WTC11 (cell line): ENCODE results near the gene CDKN1C. TPM values are rescaled to one million over a fixed set of nuclear protein-coding genes. Genes with fewer than 3 reads are reported as not detected.

Source experiments
- ATAC-seq: fragments of 200-7000 bp; cut with Tn5 transposase; 2 replicates; pipeline ENCODE4 v1.10.0; 2021; ENCODE audit warnings: mild to moderate bottlenecking, moderate library complexity
- CTCF ChIA-PET: fragments of 300-600 bp; sonication (Branson Sonifier 250); formaldehyde crosslinking; loops from one replicate; lab custom pipeline; 2021; ENCODE audit warnings: antibody characterized with exemption; lab: Charles Lee
- POLR2A ChIA-PET: fragments of 350-600 bp; sonication (Branson Sonifier 250); formaldehyde crosslinking; loops from one replicate; lab custom pipeline; 2021; ENCODE audit warnings: antibody characterized with exemption; lab: Charles Lee
- DNase-seq: peaks from one replicate; pipeline ENCODE4 v3.0.0; 2021; ENCODE audit warnings: low spot score
- H3K27ac Mint-ChIP-seq: 2 replicates; pipeline ENCODE4 v1.8.0; 2021; ENCODE audit warnings: mixed read lengths
- H3K27me3 Mint-ChIP-seq: 2 replicates; pipeline ENCODE4 v1.8.0; 2021; ENCODE audit warnings: low read depth, mild to moderate bottlenecking, moderate library complexity, mixed read lengths
- H3K36me3 Mint-ChIP-seq: 2 replicates; pipeline ENCODE4 v1.8.0; 2021; ENCODE audit warnings: mixed read lengths
- H3K4me1 Mint-ChIP-seq: 2 replicates; pipeline ENCODE4 v1.8.0; 2022; ENCODE audit warnings: mixed read lengths
- H3K4me3 Mint-ChIP-seq: 2 replicates; pipeline ENCODE4 v1.8.0; 2021; ENCODE audit warnings: mild to moderate bottlenecking, moderate library complexity, mixed read lengths
- H3K9me3 Mint-ChIP-seq: 2 replicates; pipeline ENCODE4 v1.8.0; 2021; ENCODE audit warnings: mixed read lengths
- CREM ChIP-seq: sonication (generic); formaldehyde crosslinking; IDR thresholded peaks from 2 replicates; pipeline ENCODE4 v1.8.1; 2022; ENCODE audit warnings: mild to moderate bottlenecking, missing genetic modification reagents, moderate library complexity
- ESRRA ChIP-seq: sonication (generic); formaldehyde crosslinking; IDR thresholded peaks from 2 replicates; pipeline ENCODE4 v1.8.1; 2022; ENCODE audit warnings: mild to moderate bottlenecking, missing genetic modification reagents, borderline replicate concordance
- JUN ChIP-seq: sonication (generic); formaldehyde crosslinking; IDR thresholded peaks from 2 replicates; pipeline ENCODE4 v1.8.0; 2023; ENCODE audit warnings: mild to moderate bottlenecking, missing genetic modification reagents
- NFATC4 ChIP-seq: fragments of 250-450 bp; sonication (Bioruptor Pico); IDR thresholded peaks from 2 replicates; pipeline ENCODE4 v1.9.0; 2021; ENCODE audit warnings: mild to moderate bottlenecking
- PRRX2 ChIP-seq: fragments of 250-450 bp; sonication (Bioruptor Pico); IDR thresholded peaks from 2 replicates; pipeline ENCODE4 v1.8.0; 2021; ENCODE audit warnings: mild to moderate bottlenecking
- SP1 ChIP-seq: sonication (generic); formaldehyde crosslinking; conservative IDR thresholded peaks from 2 replicates; pipeline ENCODE4 v1.8.1; 2022; ENCODE audit warnings: missing genetic modification reagents
- TP53 ChIP-seq: sonication (generic); formaldehyde crosslinking; IDR thresholded peaks from 2 replicates; pipeline ENCODE4 v1.8.1; 2023; ENCODE audit warnings: mild to moderate bottlenecking, missing genetic modification reagents
- ZNF219 ChIP-seq: sonication (generic); formaldehyde crosslinking; IDR thresholded peaks from 2 replicates; pipeline ENCODE4 v1.8.0; 2023; ENCODE audit warnings: missing genetic modification reagents, mild to moderate bottlenecking, borderline replicate concordance
- ZNF317 ChIP-seq: sonication (generic); formaldehyde crosslinking; IDR thresholded peaks from 2 replicates; pipeline ENCODE4 v1.8.1; 2023; ENCODE audit warnings: low read depth, mild to moderate bottlenecking, moderate library complexity, missing genetic modification reagents, borderline replicate concordance
- total RNA-seq: library from RNA; stranded (reverse); gene quantifications from 3 replicates; pipeline ENCODE4 v1.2.3, GENCODE V29; 2021
- TF ChIP-seq, protein P1 (sequence below): sonication (generic); formaldehyde crosslinking; IDR thresholded peaks from 2 replicates; pipeline ENCODE4 v1.8.0; 2023; ENCODE audit warnings: mild to moderate bottlenecking, missing genetic modification reagents
- TF ChIP-seq, protein P2 (sequence below): sonication (generic); formaldehyde crosslinking; IDR thresholded peaks from 2 replicates; pipeline ENCODE4 v1.8.1; 2023; ENCODE audit warnings: mild to moderate bottlenecking, missing genetic modification reagents
- TF ChIP-seq, protein P3 (sequence below): sonication (generic); formaldehyde crosslinking; IDR thresholded peaks from 2 replicates; pipeline ENCODE4 v1.8.1; 2022; ENCODE audit warnings: missing genetic modification reagents, borderline replicate concordance
- TF ChIP-seq, protein P4 (sequence below): sonication (generic); formaldehyde crosslinking; IDR thresholded peaks from 2 replicates; pipeline ENCODE4 v1.8.1; 2022; ENCODE audit warnings: mild to moderate bottlenecking, missing genetic modification reagents, moderate library complexity, borderline replicate concordance
- TF ChIP-seq, protein P5 (sequence below): sonication (generic); formaldehyde crosslinking; IDR thresholded peaks from 2 replicates; pipeline ENCODE4 v1.8.1; 2022; ENCODE audit warnings: mild to moderate bottlenecking, moderate library complexity, missing genetic modification reagents

Gene CDKN1C
- total RNA-seq, 1 experiment from 2014 or later = 25.0 TPM

DNA sequence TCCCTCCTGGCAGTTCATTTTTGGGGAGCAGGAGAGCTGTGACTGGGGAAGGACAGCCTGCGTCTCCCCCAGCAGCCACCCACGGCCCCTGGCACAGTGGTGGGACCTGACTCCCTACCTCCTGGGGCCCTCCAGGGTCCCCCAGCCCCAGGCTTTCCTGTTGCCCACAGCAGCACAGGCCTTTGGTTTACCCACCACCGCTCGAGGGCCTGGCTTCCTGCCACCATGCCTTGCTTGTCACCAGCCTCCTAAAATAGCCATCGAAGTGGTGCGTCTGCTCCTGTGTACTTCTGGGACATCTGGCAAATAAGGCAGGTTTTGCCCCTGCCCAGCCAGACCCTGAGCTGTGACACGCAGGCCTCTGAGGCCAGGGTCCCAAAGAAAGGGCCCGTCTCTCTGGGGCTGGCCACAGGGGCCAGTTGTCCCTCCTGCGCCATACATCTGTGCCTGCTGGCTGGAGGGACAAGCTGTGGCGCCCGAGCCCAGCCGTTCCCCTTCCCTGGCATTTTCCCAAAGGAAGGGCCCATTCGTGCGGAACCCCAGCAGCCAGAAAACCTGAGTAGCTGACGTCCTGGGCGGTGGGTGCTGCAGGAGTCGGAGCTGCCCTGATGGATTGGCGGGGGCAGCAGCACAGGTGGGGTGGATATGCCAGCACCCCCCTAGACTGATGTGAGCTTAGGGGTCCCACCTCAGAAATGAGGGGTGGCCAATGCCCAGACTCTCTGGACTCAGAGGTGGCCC is 29.1 kb upstream of the CDKN1C start:
- Mint-ChIP-seq H3K4me1 (no peaks in the 10 kb centered on the region), H3K4me3 (no peak overlapping the region), H3K27me3 (peaks cover 9% of the 10 kb centered on the region), H3K27ac (no peak overlapping the region), H3K36me3 (no peaks in the 10 kb centered on the region), H3K9me3 (no peaks in the 10 kb centered on the region)
- POLR2A ChIA-PET = no interaction called here
- no peak for DNase-seq
- TF ChIP-seq SP1 (CRISPR knock-in tag) (no peak), ZNF317 (CRISPR knock-in tag) (no peak), ESRRA (CRISPR knock-in tag) (no peak), ZNF219 (CRISPR knock-in tag) (no peak), CREM (CRISPR knock-in tag) (no peak), PRRX2 (CRISPR knock-in tag) (no peak), TP53 (CRISPR knock-in tag) (no peak), NFATC4 (CRISPR knock-in tag) (no peak), JUN (CRISPR knock-in tag) (no peak)
- TF ChIP-seq, protein P1, sequence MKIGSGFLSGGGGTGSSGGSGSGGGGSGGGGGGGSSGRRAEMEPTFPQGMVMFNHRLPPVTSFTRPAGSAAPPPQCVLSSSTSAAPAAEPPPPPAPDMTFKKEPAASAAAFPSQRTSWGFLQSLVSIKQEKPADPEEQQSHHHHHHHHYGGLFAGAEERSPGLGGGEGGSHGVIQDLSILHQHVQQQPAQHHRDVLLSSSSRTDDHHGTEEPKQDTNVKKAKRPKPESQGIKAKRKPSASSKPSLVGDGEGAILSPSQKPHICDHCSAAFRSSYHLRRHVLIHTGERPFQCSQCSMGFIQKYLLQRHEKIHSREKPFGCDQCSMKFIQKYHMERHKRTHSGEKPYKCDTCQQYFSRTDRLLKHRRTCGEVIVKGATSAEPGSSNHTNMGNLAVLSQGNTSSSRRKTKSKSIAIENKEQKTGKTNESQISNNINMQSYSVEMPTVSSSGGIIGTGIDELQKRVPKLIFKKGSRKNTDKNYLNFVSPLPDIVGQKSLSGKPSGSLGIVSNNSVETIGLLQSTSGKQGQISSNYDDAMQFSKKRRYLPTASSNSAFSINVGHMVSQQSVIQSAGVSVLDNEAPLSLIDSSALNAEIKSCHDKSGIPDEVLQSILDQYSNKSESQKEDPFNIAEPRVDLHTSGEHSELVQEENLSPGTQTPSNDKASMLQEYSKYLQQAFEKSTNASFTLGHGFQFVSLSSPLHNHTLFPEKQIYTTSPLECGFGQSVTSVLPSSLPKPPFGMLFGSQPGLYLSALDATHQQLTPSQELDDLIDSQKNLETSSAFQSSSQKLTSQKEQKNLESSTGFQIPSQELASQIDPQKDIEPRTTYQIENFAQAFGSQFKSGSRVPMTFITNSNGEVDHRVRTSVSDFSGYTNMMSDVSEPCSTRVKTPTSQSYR (CRISPR knock-in tag) = no peak
- TF ChIP-seq, protein P2, sequence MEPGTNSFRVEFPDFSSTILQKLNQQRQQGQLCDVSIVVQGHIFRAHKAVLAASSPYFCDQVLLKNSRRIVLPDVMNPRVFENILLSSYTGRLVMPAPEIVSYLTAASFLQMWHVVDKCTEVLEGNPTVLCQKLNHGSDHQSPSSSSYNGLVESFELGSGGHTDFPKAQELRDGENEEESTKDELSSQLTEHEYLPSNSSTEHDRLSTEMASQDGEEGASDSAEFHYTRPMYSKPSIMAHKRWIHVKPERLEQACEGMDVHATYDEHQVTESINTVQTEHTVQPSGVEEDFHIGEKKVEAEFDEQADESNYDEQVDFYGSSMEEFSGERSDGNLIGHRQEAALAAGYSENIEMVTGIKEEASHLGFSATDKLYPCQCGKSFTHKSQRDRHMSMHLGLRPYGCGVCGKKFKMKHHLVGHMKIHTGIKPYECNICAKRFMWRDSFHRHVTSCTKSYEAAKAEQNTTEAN (CRISPR knock-in tag) = no peak
- CTCF ChIA-PET = interaction anchor here (2.7 kb wide), 1 partner anchor 22 kb away, joined by 12 read pairs; no protein-coding TSS in a partner anchor
- no peak for ATAC-seq

DNA sequence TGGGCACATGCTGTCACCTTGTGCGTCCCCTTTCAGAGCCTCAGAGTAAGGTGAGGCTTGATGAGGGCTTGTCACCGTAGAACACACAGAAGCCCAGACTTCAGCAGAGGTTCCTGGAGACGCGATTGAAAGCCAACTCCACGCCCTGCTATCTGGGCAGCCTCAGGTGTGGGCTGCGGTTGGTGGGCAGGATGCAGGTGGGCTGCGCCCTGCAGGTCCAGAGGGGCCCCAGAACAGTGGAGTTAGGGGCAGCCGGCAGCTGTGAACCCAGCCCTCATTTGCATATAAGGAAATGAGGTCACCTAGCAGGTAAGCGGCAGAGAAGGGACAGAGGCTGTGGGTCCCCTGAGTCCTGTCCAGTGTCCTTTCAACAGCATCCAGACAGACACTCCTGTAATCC is 28.2 kb upstream of the CDKN1C start:
- ATAC-seq = no peak
- ChIA-PET CTCF (interaction anchor here (1.2 kb wide), 1 partner anchor 381 kb away, joined by 4 read pairs; no protein-coding TSS in a partner anchor), POLR2A (no interaction called here)
- H3K9me3 Mint-ChIP-seq = no peaks in the 10 kb centered on the region
- H3K36me3 Mint-ChIP-seq = no peaks in the 10 kb centered on the region
- no peak overlapping the region for H3K4me3 Mint-ChIP-seq
- H3K27me3 Mint-ChIP-seq = peaks cover 10% of the 10 kb centered on the region
- no peak overlapping the region for H3K27ac Mint-ChIP-seq
- TF ChIP-seq, protein P1 (CRISPR knock-in tag) = no peak
- TF ChIP-seq, protein P3, sequence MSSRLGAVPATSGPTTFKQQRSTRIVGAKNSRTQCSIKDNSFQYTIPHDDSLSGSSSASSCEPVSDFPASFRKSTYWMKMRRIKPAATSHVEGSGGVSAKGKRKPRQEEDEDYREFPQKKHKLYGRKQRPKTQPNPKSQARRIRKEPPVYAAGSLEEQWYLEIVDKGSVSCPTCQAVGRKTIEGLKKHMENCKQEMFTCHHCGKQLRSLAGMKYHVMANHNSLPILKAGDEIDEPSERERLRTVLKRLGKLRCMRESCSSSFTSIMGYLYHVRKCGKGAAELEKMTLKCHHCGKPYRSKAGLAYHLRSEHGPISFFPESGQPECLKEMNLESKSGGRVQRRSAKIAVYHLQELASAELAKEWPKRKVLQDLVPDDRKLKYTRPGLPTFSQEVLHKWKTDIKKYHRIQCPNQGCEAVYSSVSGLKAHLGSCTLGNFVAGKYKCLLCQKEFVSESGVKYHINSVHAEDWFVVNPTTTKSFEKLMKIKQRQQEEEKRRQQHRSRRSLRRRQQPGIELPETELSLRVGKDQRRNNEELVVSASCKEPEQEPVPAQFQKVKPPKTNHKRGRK = no peak
- TF ChIP-seq, protein P4, sequence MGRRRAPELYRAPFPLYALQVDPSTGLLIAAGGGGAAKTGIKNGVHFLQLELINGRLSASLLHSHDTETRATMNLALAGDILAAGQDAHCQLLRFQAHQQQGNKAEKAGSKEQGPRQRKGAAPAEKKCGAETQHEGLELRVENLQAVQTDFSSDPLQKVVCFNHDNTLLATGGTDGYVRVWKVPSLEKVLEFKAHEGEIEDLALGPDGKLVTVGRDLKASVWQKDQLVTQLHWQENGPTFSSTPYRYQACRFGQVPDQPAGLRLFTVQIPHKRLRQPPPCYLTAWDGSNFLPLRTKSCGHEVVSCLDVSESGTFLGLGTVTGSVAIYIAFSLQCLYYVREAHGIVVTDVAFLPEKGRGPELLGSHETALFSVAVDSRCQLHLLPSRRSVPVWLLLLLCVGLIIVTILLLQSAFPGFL = no peak
- TF ChIP-seq, protein P5, sequence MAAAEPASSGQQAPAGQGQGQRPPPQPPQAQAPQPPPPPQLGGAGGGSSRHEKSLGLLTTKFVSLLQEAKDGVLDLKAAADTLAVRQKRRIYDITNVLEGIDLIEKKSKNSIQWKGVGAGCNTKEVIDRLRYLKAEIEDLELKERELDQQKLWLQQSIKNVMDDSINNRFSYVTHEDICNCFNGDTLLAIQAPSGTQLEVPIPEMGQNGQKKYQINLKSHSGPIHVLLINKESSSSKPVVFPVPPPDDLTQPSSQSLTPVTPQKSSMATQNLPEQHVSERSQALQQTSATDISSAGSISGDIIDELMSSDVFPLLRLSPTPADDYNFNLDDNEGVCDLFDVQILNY (CRISPR knock-in tag) = no peak
- TF ChIP-seq ZNF219 (CRISPR knock-in tag) (no peak), NFATC4 (CRISPR knock-in tag) (no peak)
- no peak for DNase-seq
- no peaks in the 10 kb centered on the region for H3K4me1 Mint-ChIP-seq
